Vagina (tissue), 2 donors: ENCODE results near the gene RSPH9. TPM values are rescaled to one million over a fixed set of nuclear protein-coding genes. Genes with fewer than 3 reads are reported as not detected.

ENCODE experiments used
- DNase-seq, 2 donors: peaks; one replicate each; pipeline ENCODE4 v3.0.0-alpha.2; 2017; ENCODE audit errors: extremely low spot score in 2 of 2
- H3K27ac ChIP-seq: fragments of 200-600 bp; sonication (generic); one replicate; pipeline ENCODE4 v1.5.1; 2019
- H3K27me3 ChIP-seq: fragments of 200-600 bp; sonication (generic); one replicate; pipeline ENCODE4 v1.5.1; 2019
- H3K36me3 ChIP-seq, 2 donors: fragments of 200-600 bp; sonication (generic); one replicate each; pipeline ENCODE4 v1.5.1; 2017 to 2019
- H3K4me1 ChIP-seq: fragments of 200-600 bp; sonication (generic); one replicate; pipeline ENCODE4 v1.5.1; 2019
- H3K4me3 ChIP-seq, 2 donors: fragments of 200-600 bp; sonication (generic); 1 replicate in 1 of 2; 2 replicates in 1 of 2; pipeline ENCODE4 v1.5.1; 2016 to 2019
- H3K9me3 ChIP-seq: fragments of 200-600 bp; sonication (generic); one replicate; pipeline ENCODE4 v1.5.1; 2019
- CTCF ChIP-seq, 3 experiments: fragments of 450-650 bp in 2 of 3; fragments of 200-600 bp in 1 of 3; sonication (generic) in 1 of 3; IDR thresholded peaks; one replicate each; pipeline ENCODE4 v1.5.1; 2017 to 2019; ENCODE audit warnings: antibody characterized with exemption in 3 of 3, mild to moderate bottlenecking in 2 of 3, moderate library complexity in 2 of 3
- POLR2A ChIP-seq, 2 donors: fragments of 450-650 bp; IDR thresholded peaks; one replicate each; pipeline ENCODE4 v1.6.1; 2017; ENCODE audit warnings: antibody characterized with exemption in 2 of 2, mild to moderate bottlenecking in 2 of 2, moderate library complexity in 2 of 2
- POLR2AphosphoS5 ChIP-seq, 2 donors: sonication (generic); formaldehyde crosslinking; IDR thresholded peaks; one replicate each; pipeline ENCODE4 v1.9.0; 2017; ENCODE audit warnings: antibody characterized with exemption in 2 of 2, mild to moderate bottlenecking in 2 of 2, low read depth in 1 of 2; ENCODE audit not compliant: insufficient read depth in 1 of 2
- intact Hi-C: fragments of 100-400 bp; cut with DNase I; formaldehyde crosslinking; loops from one replicate; pipeline ENCODE4 v1.15.1; 2023
- total RNA-seq: library from RNA; depleted of rRNA; stranded (reverse); fragments of >200 nt; gene quantifications from one replicate; pipeline ENCODE4 v1.2.3, GENCODE V29; 2016

RSPH9 gene
- total RNA-seq, 1 donor from 2014 or later = 0.74 TPM

GRCh38 chr6:43669050-43669921 is 24.4 kb downstream of the RSPH9 start:
- DNase-seq = no peak

GRCh38 chr6:43669922-43670622 is 25.2 kb downstream of the RSPH9 start:
- peaks cover 37% of the 10 kb centered on the region for H3K4me1 ChIP-seq
- H3K27ac ChIP-seq = peak overlapping the region; percentile 75
- no peaks in the 10 kb centered on the region for H3K9me3 ChIP-seq
- H3K27me3 ChIP-seq = no peaks in the 10 kb centered on the region
- no peak overlapping the region for H3K4me3 ChIP-seq
- H3K36me3 ChIP-seq = peaks cover 0 to 24% of the 10 kb centered on the region in 2 donors
- no peak for DNase-seq
- intact Hi-C loops = loop anchor here (5.0 to 10.0 kb wide), 2 partner anchors 97 to 285 kb away; no protein-coding TSS in a partner anchor
- TF ChIP-seq POLR2AphosphoS5 (IDR thresholded peaks at IDR 0.05; ENCODE audit: insufficient read depth in 1 of 2, low read depth in 1 of 2) = no peak

More at GRCh38 chr6:43669050-43669921, 24.4 kb downstream of the RSPH9 start:
- H3K9me3 ChIP-seq = no peaks in the 10 kb centered on the region
- no peak for TF ChIP-seq POLR2A (IDR thresholded peaks at IDR 0.05)
- TF ChIP-seq POLR2AphosphoS5 (IDR thresholded peaks at IDR 0.05; ENCODE audit: insufficient read depth in 1 of 2, low read depth in 1 of 2) = peak in 1 of 2 donors; percentile 58
- peak overlapping the region; percentile 75 for H3K27ac ChIP-seq
- peaks cover 0 to 18% of the 10 kb centered on the region in 2 donors for H3K36me3 ChIP-seq
- intact Hi-C loops = loop anchor here (5.0 to 10.0 kb wide), 2 partner anchors 98 to 286 kb away; no protein-coding TSS in a partner anchor
- no peak overlapping the region for H3K4me3 ChIP-seq
- peaks cover 37% of the 10 kb centered on the region for H3K4me1 ChIP-seq
- H3K27me3 ChIP-seq = no peaks in the 10 kb centered on the region

GRCh38 chr6:43670623-43670986 is 25.8 kb downstream of the RSPH9 start:
- Histone ChIP-seq H3K4me3 (no peak overlapping the region), H3K27me3 (no peaks in the 10 kb centered on the region), H3K9me3 (no peaks in the 10 kb centered on the region), H3K36me3 (peaks cover 0 to 29% of the 10 kb centered on the region in 2 donors), H3K27ac (peak overlapping the region; percentile 75), H3K4me1 (peaks cover 37% of the 10 kb centered on the region)
- TF ChIP-seq POLR2A (IDR thresholded peaks at IDR 0.05) (no peak), POLR2AphosphoS5 (IDR thresholded peaks at IDR 0.05; ENCODE audit: insufficient read depth in 1 of 2, low read depth in 1 of 2) (no peak), CTCF (IDR thresholded peaks at IDR 0.05) (no peak)
- intact Hi-C loops = no loop called here
- no peak for DNase-seq

- H3K4me1 ChIP-seq = peaks cover 37% of the 10 kb centered on the region
- TF ChIP-seq POLR2AphosphoS5 (IDR thresholded peaks at IDR 0.05; ENCODE audit: insufficient read depth in 1 of 2, low read depth in 1 of 2) = no peak
- no peak for TF ChIP-seq CTCF (IDR thresholded peaks at IDR 0.05)
- intact Hi-C loops = no loop called here
- no peak for DNase-seq
- no peaks in the 10 kb centered on the region for H3K27me3 ChIP-seq
- peaks cover 0 to 35% of the 10 kb centered on the region in 2 donors for H3K36me3 ChIP-seq
- peak overlapping the region; percentile 75 for H3K27ac ChIP-seq
- no peaks in the 10 kb centered on the region for H3K9me3 ChIP-seq
- H3K4me3 ChIP-seq = no peak overlapping the region
Measured at GRCh38 chr6:43671011-43671800, 26.4 kb downstream of the RSPH9 start.

GRCh38 chr6:43671801-43672690 is 27.2 kb downstream of the RSPH9 start:
- no peak for DNase-seq
- no peak for TF ChIP-seq POLR2A (IDR thresholded peaks at IDR 0.05)
- TF ChIP-seq CTCF (IDR thresholded peaks at IDR 0.05) = no peak
- TF ChIP-seq POLR2AphosphoS5 (IDR thresholded peaks at IDR 0.05; ENCODE audit: insufficient read depth in 1 of 2, low read depth in 1 of 2) = no peak
- H3K36me3 ChIP-seq = peaks cover 0 to 44% of the 10 kb centered on the region in 2 donors
- intact Hi-C loops = no loop called here
- no peak overlapping the region for H3K4me3 ChIP-seq
- H3K27me3 ChIP-seq = no peaks in the 10 kb centered on the region
- no peaks in the 10 kb centered on the region for H3K9me3 ChIP-seq
- H3K27ac ChIP-seq = no peak overlapping the region
- peaks cover 37% of the 10 kb centered on the region for H3K4me1 ChIP-seq
